ENCODE results near the gene FSTL4.

DNA sequence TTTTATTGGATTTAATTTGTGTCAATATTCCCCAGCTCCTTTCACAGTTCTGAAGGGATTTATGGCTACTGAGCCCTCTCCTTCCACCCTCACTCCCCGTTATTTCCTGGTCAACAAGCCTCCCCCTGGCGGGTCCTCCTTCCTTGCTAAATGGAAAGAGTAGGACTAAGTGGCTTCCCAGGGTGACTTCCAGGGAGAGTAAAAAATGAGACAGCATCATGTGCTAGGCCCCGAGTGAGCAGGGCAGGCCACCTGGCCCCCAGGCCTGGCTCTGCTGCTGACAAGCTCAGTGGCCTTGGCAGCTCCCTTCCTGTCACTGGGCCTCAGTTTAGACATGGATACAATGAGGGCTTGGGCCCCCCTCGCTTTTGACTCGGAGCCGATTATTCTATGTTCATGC is 359.3 kb downstream of the FSTL4 start:
- TF ChIP-seq, protein P1, sequence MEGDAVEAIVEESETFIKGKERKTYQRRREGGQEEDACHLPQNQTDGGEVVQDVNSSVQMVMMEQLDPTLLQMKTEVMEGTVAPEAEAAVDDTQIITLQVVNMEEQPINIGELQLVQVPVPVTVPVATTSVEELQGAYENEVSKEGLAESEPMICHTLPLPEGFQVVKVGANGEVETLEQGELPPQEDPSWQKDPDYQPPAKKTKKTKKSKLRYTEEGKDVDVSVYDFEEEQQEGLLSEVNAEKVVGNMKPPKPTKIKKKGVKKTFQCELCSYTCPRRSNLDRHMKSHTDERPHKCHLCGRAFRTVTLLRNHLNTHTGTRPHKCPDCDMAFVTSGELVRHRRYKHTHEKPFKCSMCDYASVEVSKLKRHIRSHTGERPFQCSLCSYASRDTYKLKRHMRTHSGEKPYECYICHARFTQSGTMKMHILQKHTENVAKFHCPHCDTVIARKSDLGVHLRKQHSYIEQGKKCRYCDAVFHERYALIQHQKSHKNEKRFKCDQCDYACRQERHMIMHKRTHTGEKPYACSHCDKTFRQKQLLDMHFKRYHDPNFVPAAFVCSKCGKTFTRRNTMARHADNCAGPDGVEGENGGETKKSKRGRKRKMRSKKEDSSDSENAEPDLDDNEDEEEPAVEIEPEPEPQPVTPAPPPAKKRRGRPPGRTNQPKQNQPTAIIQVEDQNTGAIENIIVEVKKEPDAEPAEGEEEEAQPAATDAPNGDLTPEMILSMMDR (IDR thresholded peaks at IDR 0.05) = no peak
- TF ChIP-seq POLR2A (IDR thresholded peaks at IDR 0.05) = no peak

Data from upper lobe of left lung (tissue), 4 donors.